Sigmoid colon (tissue), 4 donors: ENCODE measurements around the gene PTGES2.

Experiments used
- EP300 ChIP-seq, 4 donors: sonication (generic); formaldehyde crosslinking; IDR thresholded peaks; one replicate each; pipeline ENCODE4 v1.6.1; 2017; ENCODE audit warnings: antibody characterized with exemption in 4 of 4
- POLR2A ChIP-seq, 2 donors: fragments of 450-650 bp; IDR thresholded peaks; one replicate each; pipeline ENCODE4 v1.6.1; 2016; ENCODE audit warnings: antibody characterized with exemption in 2 of 2, mild to moderate bottlenecking in 2 of 2, moderate library complexity in 2 of 2
- POLR2AphosphoS5 ChIP-seq, 4 donors: sonication (generic); formaldehyde crosslinking; IDR thresholded peaks; one replicate each; pipeline ENCODE4 v1.6.1; 2017; ENCODE audit warnings: antibody characterized with exemption in 4 of 4
- TF ChIP-seq, protein P1 (sequence below), 4 experiments: fragments of 450-650 bp in 3 of 4; fragments of 200-600 bp in 1 of 4; IDR thresholded peaks; one replicate each; pipeline ENCODE4 v1.5.1; 2016 to 2019; ENCODE audit warnings: antibody characterized with exemption in 4 of 4, mild to moderate bottlenecking in 3 of 4, moderate library complexity in 2 of 4

DNA sequence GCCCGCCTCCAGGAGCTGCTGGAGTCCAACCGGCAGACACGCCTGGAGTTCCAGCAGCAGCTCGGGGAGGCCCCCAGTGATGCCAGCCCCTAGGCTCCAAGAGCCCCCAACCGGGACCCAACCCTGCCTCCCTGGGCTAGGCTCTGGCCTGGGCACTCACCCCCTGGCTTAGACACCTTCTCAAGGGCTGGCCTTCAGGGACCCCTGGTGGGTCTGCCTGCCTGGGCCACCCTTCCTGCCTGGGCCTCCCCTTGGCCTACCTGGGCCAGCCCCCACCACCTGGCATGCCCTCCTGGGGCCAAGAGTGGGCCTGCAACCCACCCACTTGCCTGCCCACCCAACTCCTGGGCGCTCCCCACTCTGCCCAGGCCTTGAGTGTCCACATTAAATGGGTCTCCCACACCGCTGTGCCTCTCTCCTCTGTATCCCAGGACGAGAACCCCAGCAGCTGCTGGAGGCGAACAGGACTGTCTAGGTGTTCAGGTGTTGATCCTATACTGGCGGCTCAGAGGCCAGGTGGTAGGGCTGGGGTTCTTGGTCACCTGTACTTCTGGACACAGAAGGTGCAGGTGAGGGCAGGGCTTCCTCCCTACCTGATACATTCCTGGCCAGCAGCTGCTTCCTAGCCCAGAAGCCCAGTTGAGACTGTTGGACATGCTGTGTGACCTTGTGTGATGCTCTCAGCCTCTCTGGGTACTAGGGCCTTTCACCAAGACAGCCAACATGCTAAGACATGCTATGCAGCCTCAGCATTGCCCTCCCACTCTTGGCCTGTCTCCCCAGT, 36.2 kb upstream of the PTGES2 start:
- TF ChIP-seq, protein P1, sequence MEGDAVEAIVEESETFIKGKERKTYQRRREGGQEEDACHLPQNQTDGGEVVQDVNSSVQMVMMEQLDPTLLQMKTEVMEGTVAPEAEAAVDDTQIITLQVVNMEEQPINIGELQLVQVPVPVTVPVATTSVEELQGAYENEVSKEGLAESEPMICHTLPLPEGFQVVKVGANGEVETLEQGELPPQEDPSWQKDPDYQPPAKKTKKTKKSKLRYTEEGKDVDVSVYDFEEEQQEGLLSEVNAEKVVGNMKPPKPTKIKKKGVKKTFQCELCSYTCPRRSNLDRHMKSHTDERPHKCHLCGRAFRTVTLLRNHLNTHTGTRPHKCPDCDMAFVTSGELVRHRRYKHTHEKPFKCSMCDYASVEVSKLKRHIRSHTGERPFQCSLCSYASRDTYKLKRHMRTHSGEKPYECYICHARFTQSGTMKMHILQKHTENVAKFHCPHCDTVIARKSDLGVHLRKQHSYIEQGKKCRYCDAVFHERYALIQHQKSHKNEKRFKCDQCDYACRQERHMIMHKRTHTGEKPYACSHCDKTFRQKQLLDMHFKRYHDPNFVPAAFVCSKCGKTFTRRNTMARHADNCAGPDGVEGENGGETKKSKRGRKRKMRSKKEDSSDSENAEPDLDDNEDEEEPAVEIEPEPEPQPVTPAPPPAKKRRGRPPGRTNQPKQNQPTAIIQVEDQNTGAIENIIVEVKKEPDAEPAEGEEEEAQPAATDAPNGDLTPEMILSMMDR (IDR thresholded peaks at IDR 0.05): no peak
- TF ChIP-seq POLR2AphosphoS5 (IDR thresholded peaks at IDR 0.05): no peak
- TF ChIP-seq POLR2A (IDR thresholded peaks at IDR 0.05): no peak
- TF ChIP-seq EP300 (IDR thresholded peaks at IDR 0.05): no peak
